SKM-1 (cell line): Measurements from ENCODE around the gene LHPP.

ENCODE experiments used
- DNase-seq: peaks from one replicate; lab custom pipeline; 2025; ENCODE audit not compliant: unreplicated experiment; lab: John Stamatoyannopoulos, UW

LHPP gene

GRCh38 chr10:124495725-124496124, 34.1 kb downstream of the LHPP start:
- no peak for DNase-seq

GRCh38 chr10:124496150-124496549, 34.5 kb downstream of the LHPP start:
- DNase-seq = no peak

- no peak for DNase-seq
These were observed 35.0 kb downstream of the LHPP start for GRCh38 chr10:124496620-124497019.

- no peak for DNase-seq
These were observed 35.7 kb downstream of the LHPP start for GRCh38 chr10:124497196-124497881.

GRCh38 chr10:124498056-124498455, 36.4 kb downstream of the LHPP start:
- DNase-seq = no peak

GRCh38 chr10:124500757-124501156, 39.1 kb downstream of the LHPP start:
- no peak for DNase-seq

GRCh38 chr10:124504711-124505110, 43.1 kb downstream of the LHPP start:
- no peak for DNase-seq

- no peak for DNase-seq
These were observed 43.7 kb downstream of the LHPP start for GRCh38 chr10:124505279-124505678.

GRCh38 chr10:124508070-124508667, 46.5 kb downstream of the LHPP start:
- DNase-seq = no peak

GRCh38 chr10:124508907-124509454, 47.4 kb downstream of the LHPP start:
- DNase-seq = no peak

GRCh38 chr10:124509880-124510632, 48.4 kb downstream of the LHPP start:
- DNase-seq = no peak

- DNase-seq = no peak
These were observed 49.1 kb downstream of the LHPP start for GRCh38 chr10:124510759-124511158.

- DNase-seq = no peak
These were observed 49.8 kb downstream of the LHPP start for GRCh38 chr10:124511205-124512039.

- DNase-seq = no peak
These were observed 50.4 kb downstream of the LHPP start for GRCh38 chr10:124512040-124512428.

- DNase-seq = no peak
These were observed 51.0 kb downstream of the LHPP start for GRCh38 chr10:124512600-124512999.

- DNase-seq = no peak
These were observed 53.8 kb downstream of the LHPP start for GRCh38 chr10:124515244-124515970.

- DNase-seq = no peak
These were observed 54.6 kb downstream of the LHPP start for GRCh38 chr10:124516181-124516580.

GRCh38 chr10:124516746-124517397, 55.2 kb downstream of the LHPP start:
- DNase-seq = no peak

GRCh38 chr10:124517461-124517860, 55.8 kb downstream of the LHPP start:
- DNase-seq = no peak

GRCh38 chr10:124517931-124518330, 56.3 kb downstream of the LHPP start:
- DNase-seq = no peak
